Glomerular visceral epithelial cell (primary cell): Measurements from ENCODE around the gene HBB.

Experiments used
- DNase-seq: peaks from one replicate; pipeline ENCODE4 v3.0.0-alpha.2; 2016; ENCODE audit errors: extremely low spot score

HBB gene

GRCh38 chr11:5227681-5228080 is 810 bp upstream of the HBB start:
- no peak for DNase-seq

GRCh38 chr11:5225480-5225871 is 1.4 kb downstream of the HBB start:
- DNase-seq = no peak

GRCh38 chr11:5224538-5225479 is 2.1 kb downstream of the HBB start:
- no peak for DNase-seq

- no peak for DNase-seq
These were observed 3.2 kb downstream of the HBB start for GRCh38 chr11:5223686-5224085.

DNA sequence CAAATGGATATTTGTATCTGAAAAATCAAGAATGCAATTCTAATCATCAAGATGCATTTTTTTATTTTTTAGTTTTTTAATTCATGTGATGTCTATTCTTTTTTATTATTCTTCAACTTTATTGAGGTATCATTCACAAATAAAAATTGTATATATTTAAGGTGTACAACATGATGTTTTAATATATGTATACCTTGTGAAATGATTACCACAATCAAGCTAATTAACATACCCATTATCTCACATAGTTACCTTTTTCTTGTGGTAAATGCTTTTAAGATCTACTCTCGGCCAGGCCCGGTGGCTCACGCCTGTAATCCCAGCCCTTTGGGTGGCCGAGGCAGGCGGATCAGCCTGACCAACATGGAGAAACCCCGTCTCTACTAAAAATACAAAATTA is 3.7 kb downstream of the HBB start:
- DNase-seq = no peak

DNA sequence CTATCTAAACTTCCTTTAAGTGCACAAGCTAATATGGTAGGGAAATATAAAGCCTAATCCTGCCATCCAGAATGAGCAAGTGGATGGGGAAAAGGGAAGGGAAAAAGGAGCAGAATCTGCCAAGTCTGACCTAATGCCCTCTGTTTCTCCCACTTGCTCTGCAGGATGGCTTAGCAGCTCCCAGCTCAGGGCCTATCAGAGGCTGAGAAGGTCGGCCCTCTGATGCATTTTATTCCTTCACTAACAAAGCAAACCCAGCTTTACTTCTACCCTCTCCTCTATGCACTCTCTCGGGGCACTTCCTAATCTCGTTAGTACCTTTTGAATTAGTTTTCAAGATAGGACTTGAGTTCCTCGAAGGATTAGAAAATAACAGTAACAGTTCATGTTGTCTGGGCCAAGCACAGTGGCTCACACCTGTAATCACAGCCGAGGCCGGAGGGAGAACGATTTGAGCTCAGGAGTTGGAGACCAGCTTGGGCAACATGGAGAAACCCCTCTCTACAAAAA is 16.4 kb downstream of the HBB start:
- no peak for DNase-seq

- peak; percentile 69 for DNase-seq
These were observed 22.1 kb downstream of the HBB start for GRCh38 chr11:5204787-5205186.

GRCh38 chr11:5203366-5203765 is 23.5 kb downstream of the HBB start:
- DNase-seq = no peak

DNA sequence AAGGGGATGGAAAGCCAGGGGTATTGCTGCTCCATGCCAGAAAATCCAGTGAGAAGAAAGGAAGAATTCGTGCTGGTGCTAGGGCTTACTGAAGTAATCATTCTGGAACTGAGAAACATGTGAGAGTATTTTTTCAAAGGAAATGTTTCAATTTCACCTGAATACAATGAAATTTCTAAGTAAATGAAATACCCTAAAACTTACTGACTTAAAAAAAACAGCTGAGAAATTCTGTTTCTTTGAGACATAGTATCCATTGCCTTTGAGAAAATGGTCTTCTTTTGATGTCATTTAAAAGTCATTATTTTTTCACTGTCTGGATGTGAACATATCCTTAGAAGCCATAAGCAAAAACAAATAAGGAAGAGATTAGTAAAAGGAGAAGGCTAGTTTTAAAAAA is 26.3 kb downstream of the HBB start, which contains the start of gene OR51V1:
Gene OR51V1 (minus strand): TSS at position 101 of the 400 bp plus-strand sequence. CDS start 0 bp downstream, at position 101.
- DNase-seq = no peak

DNA sequence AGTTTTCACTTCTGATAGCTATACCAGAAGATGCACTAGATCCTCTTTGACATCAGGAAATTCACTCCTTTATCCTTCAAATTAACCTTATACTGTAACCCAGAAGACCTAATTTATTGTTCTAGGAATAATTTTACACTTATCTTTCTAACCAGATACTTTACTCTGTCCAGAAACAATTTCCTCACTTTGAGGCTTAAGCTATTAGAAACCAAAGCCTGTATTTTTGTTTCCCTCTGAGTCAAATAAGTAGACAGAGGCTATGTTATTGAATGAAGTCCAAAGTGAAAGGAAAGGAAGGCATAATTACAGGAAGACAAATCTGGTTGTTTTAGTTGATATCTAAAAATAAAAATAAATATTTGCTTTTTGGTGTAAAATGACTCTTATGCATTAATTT is 28.6 kb downstream of the HBB start:
- DNase-seq = no peak

DNA sequence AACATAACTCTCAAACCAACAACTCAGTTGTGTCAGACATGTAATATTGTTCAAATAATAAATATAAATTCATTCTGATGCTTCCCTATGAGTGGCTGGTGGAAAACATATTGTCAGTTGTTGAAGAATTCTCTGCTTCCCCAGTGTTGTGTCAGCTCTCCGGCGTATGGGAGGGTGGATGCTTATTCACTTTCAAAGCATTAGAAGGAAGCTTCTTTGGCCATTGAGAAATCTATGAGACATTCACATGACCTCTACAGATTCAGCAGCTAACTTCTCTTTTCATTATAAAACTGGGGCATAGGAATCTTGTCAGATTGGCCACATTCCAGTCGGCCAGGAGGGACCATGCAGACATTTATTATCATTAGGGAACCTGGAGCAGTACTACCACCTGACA is 29.3 kb downstream of the HBB start:
- DNase-seq = no peak

DNA sequence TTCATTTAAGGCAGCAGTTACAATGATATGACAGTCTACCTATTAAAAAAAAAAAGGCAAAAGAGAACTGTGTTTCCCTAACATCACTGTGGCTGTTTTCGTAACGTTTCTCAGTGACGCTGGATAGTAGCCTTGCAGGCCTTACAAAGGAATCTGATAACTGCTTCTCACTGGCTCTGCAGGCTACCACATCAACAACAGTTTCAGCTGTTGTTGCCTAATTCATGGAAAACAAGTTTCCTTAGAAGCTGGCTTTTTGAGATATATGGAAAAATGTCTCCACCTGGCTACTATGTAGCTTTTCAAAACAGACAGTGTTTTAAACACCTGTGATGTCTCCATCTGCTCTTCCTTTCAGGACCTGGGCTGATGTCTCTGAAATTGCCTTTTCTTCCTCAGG is 30.1 kb downstream of the HBB start:
- no peak for DNase-seq

- DNase-seq = no peak
These were observed 30.8 kb downstream of the HBB start for GRCh38 chr11:5196067-5196466.

GRCh38 chr11:5192738-5193137 is 34.1 kb downstream of the HBB start:
- no peak for DNase-seq

- DNase-seq = no peak
These were observed 38.7 kb downstream of the HBB start for GRCh38 chr11:5188201-5188600.

DNA sequence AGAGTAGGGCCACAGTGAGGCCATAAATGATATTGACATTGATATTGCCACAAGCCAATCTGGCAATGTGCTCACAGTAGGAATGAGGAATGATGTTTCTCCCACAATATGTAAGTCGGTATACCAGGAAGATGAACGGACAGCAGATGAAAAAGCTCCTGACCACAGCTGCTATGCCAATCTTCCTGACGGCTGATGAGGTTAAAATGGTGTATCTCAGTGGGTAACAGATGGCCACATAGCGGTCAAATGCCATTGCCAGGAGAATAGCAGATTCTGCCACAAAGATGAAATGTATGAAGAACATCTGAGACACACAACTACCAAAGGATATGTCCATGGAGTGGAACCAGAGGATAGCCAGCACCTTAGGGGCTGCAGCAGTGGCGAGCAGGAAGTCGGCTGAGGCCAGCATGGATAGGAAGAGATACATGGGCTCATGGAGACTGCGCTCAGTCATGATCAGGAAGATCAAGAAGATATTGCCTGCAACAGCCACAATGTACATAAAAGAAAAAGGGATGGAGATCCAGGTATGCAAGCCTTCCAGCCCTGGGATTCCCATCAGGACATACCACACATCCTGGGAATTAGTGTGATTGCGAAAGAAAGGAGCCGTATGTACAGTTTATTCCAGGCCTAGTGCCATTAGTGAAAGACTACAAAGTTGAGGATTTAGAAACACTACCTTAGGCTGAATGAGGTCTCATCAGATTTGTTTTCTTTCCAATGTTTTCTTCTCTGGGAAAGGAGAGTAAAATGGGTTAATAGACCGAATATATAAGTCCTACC is 48.6 kb downstream of the HBB start:
- no peak for DNase-seq
